Measurements from ENCODE around the gene ARFIP2.
"Not testable (repeated sequence)": the region's sequence is repeated elsewhere in the genome, so short reads cannot be mapped to it uniquely, and the experiment has no call there.

Gene ARFIP2

GRCh38 chr11:6481012-6481923, at the start of gene ARFIP2, which contains the start of gene TIMM10B:
ARFIP2 (minus strand) TSS chr11:6481331; CDS start chr11:6480421, 910 bp downstream.
TIMM10B (plus strand) TSS chr11:6481501; CDS start chr11:6481517, 16 bp downstream.
- FAIRE-seq (peak; percentile 99), DNase-seq (ENCODE audit: extremely low spot score, insufficient read length, low read depth) (peak; percentile 98)

- no peak for DNase-seq (ENCODE audit: extremely low spot score, insufficient read length, low read depth)
- no peak for FAIRE-seq
These were observed 49.7 kb upstream of the ARFIP2 start for GRCh38 chr11:6530848-6531247.

GRCh38 chr11:6529266-6529665, 48.1 kb upstream of the ARFIP2 start:
- no peak for DNase-seq (ENCODE audit: extremely low spot score, insufficient read length, low read depth)
- FAIRE-seq: no peak

- DNase-seq (ENCODE audit: extremely low spot score, insufficient read length, low read depth) (no peak), FAIRE-seq (no peak)
These were observed 45.4 kb upstream of the ARFIP2 start for GRCh38 chr11:6526411-6527135.

GRCh38 chr11:6523253-6523652, 42.1 kb upstream of the ARFIP2 start:
- FAIRE-seq: no peak

GRCh38 chr11:6521946-6522345, 40.8 kb upstream of the ARFIP2 start:
- FAIRE-seq; DNase-seq (ENCODE audit: extremely low spot score, insufficient read length, low read depth): not testable (repeated sequence)

More at GRCh38 chr11:6523253-6523652, 42.1 kb upstream of the ARFIP2 start:
- DNase-seq (ENCODE audit: extremely low spot score, insufficient read length, low read depth): no peak

GRCh38 chr11:6520265-6520664, 39.1 kb upstream of the ARFIP2 start:
- no peak for DNase-seq (ENCODE audit: extremely low spot score, insufficient read length, low read depth)
- FAIRE-seq: no peak

GRCh38 chr11:6516865-6517264, 35.7 kb upstream of the ARFIP2 start:
- FAIRE-seq (no peak), DNase-seq (ENCODE audit: extremely low spot score, insufficient read length, low read depth) (no peak)

GRCh38 chr11:6505577-6506240, 24.6 kb upstream of the ARFIP2 start:
- DNase-seq (ENCODE audit: extremely low spot score, insufficient read length, low read depth): no peak
- FAIRE-seq: peak; percentile 70

GRCh38 chr11:6504166-6504565, 23.0 kb upstream of the ARFIP2 start:
- DNase-seq (ENCODE audit: extremely low spot score, insufficient read length, low read depth): no peak
- FAIRE-seq: no peak

- FAIRE-seq: no peak
- no peak for DNase-seq (ENCODE audit: extremely low spot score, insufficient read length, low read depth)
These were observed 21.3 kb upstream of the ARFIP2 start for GRCh38 chr11:6502382-6502781.

GRCh38 chr11:6498544-6498943, 17.4 kb upstream of the ARFIP2 start:
- DNase-seq (ENCODE audit: extremely low spot score, insufficient read length, low read depth): no peak
- no peak for FAIRE-seq

- FAIRE-seq (no peak), DNase-seq (ENCODE audit: extremely low spot score, insufficient read length, low read depth) (no peak)
These were observed 17.0 kb upstream of the ARFIP2 start for GRCh38 chr11:6498121-6498520.

- DNase-seq (ENCODE audit: extremely low spot score, insufficient read length, low read depth) (no peak), FAIRE-seq (no peak)
These were observed 16.1 kb upstream of the ARFIP2 start, which contains the start of gene DNHD1 for GRCh38 chr11:6497069-6497839. DNHD1 (plus strand) TSS chr11:6497280; CDS start chr11:6498216, 936 bp downstream.

- DNase-seq (ENCODE audit: extremely low spot score, insufficient read length, low read depth): no peak
- no peak for FAIRE-seq
These were observed 8.2 kb upstream of the ARFIP2 start for GRCh38 chr11:6489306-6489705.

GRCh38 chr11:6488821-6489220, 7.7 kb upstream of the ARFIP2 start:
- no peak for FAIRE-seq
- no peak for DNase-seq (ENCODE audit: extremely low spot score, insufficient read length, low read depth)

- DNase-seq (ENCODE audit: extremely low spot score, insufficient read length, low read depth) (no peak), FAIRE-seq (no peak)
These were observed 7.2 kb upstream of the ARFIP2 start for GRCh38 chr11:6488342-6488741.

- DNase-seq (ENCODE audit: extremely low spot score, insufficient read length, low read depth): no peak
- FAIRE-seq: no peak
These were observed 5.8 kb upstream of the ARFIP2 start for GRCh38 chr11:6486938-6487337.

GRCh38 chr11:6486256-6486655, 5.1 kb upstream of the ARFIP2 start:
- FAIRE-seq (no peak), DNase-seq (ENCODE audit: extremely low spot score, insufficient read length, low read depth) (no peak)

- no peak for FAIRE-seq
- DNase-seq (ENCODE audit: extremely low spot score, insufficient read length, low read depth): no peak
These were observed 4.5 kb upstream of the ARFIP2 start for GRCh38 chr11:6485661-6486060.
